ENCODE results near the gene PAIP2.

- TF ChIP-seq EZH2 (IDR thresholded peaks at IDR 0.05; ENCODE audit: borderline replicate concordance) (no peak), CTCF (IDR thresholded peaks at IDR 0.05; ENCODE audit: poor library complexity) (no peak)
Observed at GRCh38 chr5:139415869-139416268, 74.2 kb downstream of the PAIP2 start.
